ENCODE data around the gene ARL2BP. TPM values are rescaled to one million over a fixed set of nuclear protein-coding genes. Genes with fewer than 3 reads are reported as not detected.
A peak's percentile ranks its signal among the peaks of the same experiment; 100 is the strongest.

The ARL2BP gene
- total and polyA plus RNA-seq, 2 of the 13 experiments (the other 11 are each of a cell fraction or from before 2014, with no cell fraction given): 64.3 to 67.6 TPM

- TF ChIP-seq ZNF350 (CRISPR knock-in tag; IDR thresholded peaks at IDR 0.05; ENCODE audit: borderline replicate concordance, low read depth): peak; percentile 44; the same call in 1 of the 2 replicates
- TF ChIP-seq THAP9 (CRISPR knock-in tag; IDR thresholded peaks at IDR 0.05; ENCODE audit: borderline replicate concordance): no peak; the same call in 1 of the 2 replicates
- no peak for TF ChIP-seq ZNF225 (CRISPR knock-in tag; IDR thresholded peaks at IDR 0.05)
- no peak for TF ChIP-seq RFX1 (IDR thresholded peaks at IDR 0.05)
- TF ChIP-seq RCOR2 (CRISPR knock-in tag; IDR thresholded peaks at IDR 0.05): no peak
- no peak for TF ChIP-seq TEAD3 (CRISPR knock-in tag; optimal IDR thresholded peaks at IDR 0.05; ENCODE audit: borderline replicate concordance)
- TF ChIP-seq MIER3 (CRISPR knock-in tag; IDR thresholded peaks at IDR 0.05; ENCODE audit: borderline replicate concordance): no peak
- no peak for TF ChIP-seq HNRNPUL1 (IDR thresholded peaks at IDR 0.05; ENCODE audit: low read depth, low read length)
- no peak for TF ChIP-seq ZNF775 (CRISPR knock-in tag; IDR thresholded peaks at IDR 0.05; ENCODE audit: borderline replicate concordance)
- TF ChIP-seq NFRKB (IDR thresholded peaks at IDR 0.05): no peak
- no peak; the same call in 1 of the 2 replicates for TF ChIP-seq ZNF260 (CRISPR knock-in tag; IDR thresholded peaks at IDR 0.05; ENCODE audit: borderline replicate concordance, low read depth)
- TF ChIP-seq JUN (CRISPR knock-in tag; IDR thresholded peaks at IDR 0.05): no peak
- no peak for TF ChIP-seq USF2 (IDR thresholded peaks at IDR 0.05; ENCODE audit: low read depth, low read length)
- TF ChIP-seq USF2 (CRISPR knock-in tag; IDR thresholded peaks at IDR 0.05; ENCODE audit: borderline replicate concordance): no peak
- no peak for TF ChIP-seq RERE (CRISPR knock-in tag; IDR thresholded peaks at IDR 0.05; ENCODE audit: low read depth)
- no peak for TF ChIP-seq ZNF790 (CRISPR knock-in tag; IDR thresholded peaks at IDR 0.05; ENCODE audit: borderline replicate concordance)
- TF ChIP-seq ATF7-NPFF (CRISPR knock-in tag; IDR thresholded peaks at IDR 0.05; ENCODE audit: low read depth): no peak
- TF ChIP-seq ZKSCAN1 (IDR thresholded peaks at IDR 0.05; ENCODE audit: low read length): no peak
- 0 out of 2 replicates have a peak, but pooled peaks have one; percentile 29 for TF ChIP-seq PHF21A (CRISPR knock-in tag; IDR thresholded peaks at IDR 0.05)
- TF ChIP-seq MTF2 (CRISPR knock-in tag; IDR thresholded peaks at IDR 0.05; ENCODE audit: borderline replicate concordance): no peak
Measured at GRCh38 chr16:57283214-57283958, 38.3 kb downstream of the ARL2BP start (continued).
